Stomach (tissue), 4 donors: ENCODE measurements around the gene SNAPC2.

ENCODE experiments used
- EP300 ChIP-seq: sonication (generic); formaldehyde crosslinking; IDR thresholded peaks from one replicate; pipeline ENCODE4 v1.6.1; 2017; ENCODE audit warnings: antibody characterized with exemption
- POLR2A ChIP-seq, 4 donors: fragments of 450-650 bp; IDR thresholded peaks; one replicate each; pipeline ENCODE4 v1.6.1; 2016; ENCODE audit warnings: antibody characterized with exemption in 4 of 4, control low read depth in 2 of 4, mild to moderate bottlenecking in 1 of 4, moderate library complexity in 1 of 4
- POLR2AphosphoS5 ChIP-seq, 3 donors: sonication (generic); formaldehyde crosslinking; IDR thresholded peaks; one replicate each; pipeline ENCODE4 v1.6.1; 2016; ENCODE audit warnings: antibody characterized with exemption in 3 of 3
- TF ChIP-seq, protein P1 (sequence below), 7 experiments: fragments of 450-650 bp in 4 of 7; fragments of 200-600 bp in 3 of 7; sonication (generic) in 3 of 7; IDR thresholded peaks; one replicate each; pipeline ENCODE4 v1.5.1; 2016 to 2019; ENCODE audit warnings: antibody characterized with exemption in 7 of 7, control low read depth in 2 of 7, mild to moderate bottlenecking in 1 of 7

- TF ChIP-seq, protein P1, sequence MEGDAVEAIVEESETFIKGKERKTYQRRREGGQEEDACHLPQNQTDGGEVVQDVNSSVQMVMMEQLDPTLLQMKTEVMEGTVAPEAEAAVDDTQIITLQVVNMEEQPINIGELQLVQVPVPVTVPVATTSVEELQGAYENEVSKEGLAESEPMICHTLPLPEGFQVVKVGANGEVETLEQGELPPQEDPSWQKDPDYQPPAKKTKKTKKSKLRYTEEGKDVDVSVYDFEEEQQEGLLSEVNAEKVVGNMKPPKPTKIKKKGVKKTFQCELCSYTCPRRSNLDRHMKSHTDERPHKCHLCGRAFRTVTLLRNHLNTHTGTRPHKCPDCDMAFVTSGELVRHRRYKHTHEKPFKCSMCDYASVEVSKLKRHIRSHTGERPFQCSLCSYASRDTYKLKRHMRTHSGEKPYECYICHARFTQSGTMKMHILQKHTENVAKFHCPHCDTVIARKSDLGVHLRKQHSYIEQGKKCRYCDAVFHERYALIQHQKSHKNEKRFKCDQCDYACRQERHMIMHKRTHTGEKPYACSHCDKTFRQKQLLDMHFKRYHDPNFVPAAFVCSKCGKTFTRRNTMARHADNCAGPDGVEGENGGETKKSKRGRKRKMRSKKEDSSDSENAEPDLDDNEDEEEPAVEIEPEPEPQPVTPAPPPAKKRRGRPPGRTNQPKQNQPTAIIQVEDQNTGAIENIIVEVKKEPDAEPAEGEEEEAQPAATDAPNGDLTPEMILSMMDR (IDR thresholded peaks at IDR 0.05), result no peak
- TF ChIP-seq POLR2A (IDR thresholded peaks at IDR 0.05), result no peak
- TF ChIP-seq POLR2AphosphoS5 (IDR thresholded peaks at IDR 0.05), result no peak
- no peak for TF ChIP-seq EP300
Observed at GRCh38 chr19:7911508-7912143, 8.5 kb upstream of the SNAPC2 start.
